HG02642 (cell line): ENCODE measurements around the gene AGAP5.
"Not testable (repeated sequence)": the region's sequence is repeated elsewhere in the genome, so short reads cannot be mapped to it uniquely, and the experiment has no call there.

Experiments used
- ATAC-seq: cut with Tn5 transposase; IDR thresholded peaks from one replicate; pipeline ENCODE4 v1.9.1; 2021; ENCODE audit warnings: mild to moderate bottlenecking; ENCODE audit not compliant: unreplicated experiment, poor library complexity

The AGAP5 gene

DNA sequence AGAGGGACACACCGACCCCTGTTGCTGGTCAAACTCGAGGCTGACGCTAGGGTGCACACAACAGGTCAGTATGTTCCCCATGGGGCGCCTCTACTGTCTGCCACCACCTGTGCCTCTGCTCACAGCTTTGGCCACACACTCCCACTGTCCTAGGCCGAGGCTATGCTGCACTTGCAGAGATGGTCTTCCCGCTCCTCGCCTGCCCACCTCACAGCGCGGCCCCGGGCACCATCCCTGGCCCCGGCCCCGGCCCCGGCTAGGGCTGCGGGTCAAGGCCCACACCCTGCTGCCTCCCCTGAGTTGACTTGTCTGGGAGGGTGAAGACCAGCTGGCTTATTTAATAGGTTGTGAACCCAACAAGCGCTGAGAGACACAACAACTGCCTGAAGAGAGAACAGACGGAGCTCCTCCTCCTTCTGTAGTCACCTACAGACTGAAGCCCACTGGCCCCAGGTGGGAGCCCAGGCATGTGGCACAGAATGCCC, at the start of gene AGAP5:
TSS of gene AGAP5 (minus strand) at position 435 of the 485 bp plus-strand sequence. CDS start at position 81, 354 bp downstream.
- not testable (repeated sequence) for ATAC-seq

DNA sequence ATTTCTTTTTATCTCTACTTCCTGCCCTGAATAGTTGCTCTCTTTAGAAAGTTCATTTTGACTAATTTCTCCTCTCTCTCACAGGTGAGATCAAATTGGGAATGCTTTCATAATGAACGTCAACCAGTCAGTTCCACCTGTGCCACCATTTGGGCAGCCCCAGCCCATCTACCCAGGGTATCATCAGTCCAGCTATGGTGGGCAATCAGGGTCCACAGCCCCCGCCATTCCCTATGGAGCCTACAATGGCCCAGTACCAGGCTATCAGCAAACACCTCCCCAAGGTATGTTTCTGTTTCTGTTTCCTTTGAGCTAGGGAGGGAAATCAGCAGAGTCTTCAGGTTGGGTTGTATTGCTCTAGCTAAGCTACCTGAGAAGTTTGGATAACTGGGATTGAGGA, 48.8 kb upstream of the AGAP5 start:
- no peak for ATAC-seq

GRCh38 chr10:73744664-73744975, 46.7 kb upstream of the AGAP5 start:
- ATAC-seq, result peak; percentile 35

DNA sequence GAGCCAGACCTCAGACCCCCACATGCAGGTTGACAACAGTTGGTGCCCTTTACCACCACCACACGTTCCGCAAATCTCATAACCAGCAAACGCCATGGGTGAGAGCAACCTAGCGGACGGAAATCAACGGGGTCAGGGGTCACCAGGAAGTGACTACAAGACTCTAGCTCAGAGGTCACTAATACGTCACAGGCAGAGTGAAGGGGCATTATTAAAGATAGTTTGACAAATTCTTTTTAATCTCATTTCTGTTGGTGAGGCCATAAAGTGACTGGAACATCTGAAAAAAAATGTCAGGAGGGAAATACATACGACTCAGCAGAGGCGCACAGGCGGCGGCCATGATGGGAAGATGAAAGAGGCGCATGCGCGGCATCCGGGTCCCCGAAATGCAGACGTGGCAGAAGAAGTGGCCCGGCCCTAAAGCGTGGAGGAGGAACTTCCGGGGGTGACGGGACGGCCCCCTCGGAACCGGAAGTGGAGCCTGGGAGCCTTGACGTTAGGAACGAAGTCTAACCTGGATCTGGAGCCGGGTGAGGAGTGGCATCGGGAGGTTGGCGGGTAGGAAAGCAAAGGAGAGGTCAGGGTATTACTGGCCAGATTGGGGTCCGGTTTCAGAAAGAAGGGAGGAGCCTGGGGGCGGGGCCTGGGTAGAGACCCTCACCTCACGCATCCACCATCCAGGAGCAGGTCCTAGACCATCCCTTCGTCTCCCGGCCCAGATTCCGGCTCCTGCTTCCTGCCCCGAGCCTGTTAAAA, 46.2 kb upstream of the AGAP5 start, which contains the start of gene SEC24C:
TSS of gene SEC24C (plus strand) at position 468 of the 759 bp plus-strand sequence. CDS start 2,461 bp downstream, outside the sequence.
- peak; percentile 92 for ATAC-seq

- ATAC-seq, result no peak
Measured at GRCh38 chr10:73743327-73743904, 45.5 kb upstream of the AGAP5 start.

DNA sequence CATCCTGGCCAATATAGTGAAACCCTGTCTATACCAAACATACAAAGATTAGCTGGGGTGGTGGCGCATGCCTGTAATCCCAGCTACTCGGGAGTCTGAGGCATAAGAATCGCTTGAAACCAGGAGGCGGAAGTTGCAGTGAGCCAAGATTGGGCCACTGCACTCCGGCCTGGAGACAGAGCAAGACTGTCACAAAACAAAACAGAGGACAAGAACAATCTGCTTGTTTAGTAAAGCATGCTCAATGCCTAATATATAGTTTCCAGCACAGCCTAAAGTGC, 44.5 kb upstream of the AGAP5 start:
- ATAC-seq, result no peak

GRCh38 chr10:73740501-73741254, 42.8 kb upstream of the AGAP5 start:
- ATAC-seq, result not testable (repeated sequence)

DNA sequence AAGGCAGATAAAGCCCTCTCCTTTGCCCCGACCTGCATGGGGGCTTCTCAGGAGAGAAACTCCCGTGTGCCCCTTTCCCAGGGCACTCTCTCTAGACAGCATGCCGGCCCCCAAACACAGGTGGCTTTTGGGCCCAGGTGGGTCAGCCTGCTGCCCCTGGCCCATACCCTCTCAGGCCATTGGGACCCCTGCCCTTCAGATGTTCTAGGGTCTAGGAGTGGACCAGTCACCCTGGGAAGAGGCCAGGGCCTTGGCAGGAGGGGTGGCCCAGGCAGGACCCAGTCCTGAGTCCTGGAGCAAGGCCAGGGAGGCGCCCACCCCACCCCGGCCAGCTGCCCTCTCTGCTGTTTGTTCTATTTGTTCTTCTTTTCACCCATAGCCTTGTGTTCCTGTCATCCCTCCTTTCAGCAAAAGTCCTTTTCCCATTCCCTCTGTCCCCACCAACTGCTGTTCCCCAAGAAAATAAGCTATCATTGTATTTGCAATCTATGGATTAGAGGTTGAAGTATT, 36.9 kb upstream of the AGAP5 start:
- no peak for ATAC-seq

DNA sequence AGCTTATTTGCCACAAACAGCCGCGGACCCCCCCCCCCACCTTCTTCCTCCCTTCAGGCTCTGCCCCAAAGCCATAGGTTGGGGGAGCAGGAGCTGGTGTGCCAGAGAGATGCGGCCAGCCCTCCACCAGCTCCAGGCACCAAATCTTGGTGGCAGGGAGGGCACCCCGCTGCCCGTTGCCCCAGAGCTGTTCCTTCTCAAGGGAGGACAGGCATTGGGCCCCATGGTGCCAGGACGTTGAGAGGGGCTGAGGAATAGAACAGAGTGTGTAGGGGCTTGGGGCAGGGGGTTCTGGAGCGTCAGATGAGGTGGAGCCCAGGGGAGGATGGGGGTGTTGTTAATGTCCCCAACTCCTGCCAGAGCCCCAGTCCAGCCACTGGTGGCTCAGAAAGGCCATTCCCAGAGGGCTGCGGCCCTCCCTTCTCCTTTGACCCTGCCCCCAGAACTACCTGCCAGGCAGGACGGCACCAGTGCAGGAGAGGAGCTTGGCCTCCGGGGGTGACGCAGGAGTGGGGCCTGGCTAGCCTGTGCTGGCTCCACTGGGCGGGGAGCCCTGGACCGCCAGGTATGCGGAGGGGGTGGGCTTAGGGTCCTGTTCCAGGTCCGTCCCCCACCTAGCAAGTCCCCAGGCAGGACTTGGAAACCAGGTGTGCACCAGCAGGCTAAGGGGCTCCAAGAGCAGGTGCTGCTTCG, 36.3 kb upstream of the AGAP5 start:
- ATAC-seq, result no peak

DNA sequence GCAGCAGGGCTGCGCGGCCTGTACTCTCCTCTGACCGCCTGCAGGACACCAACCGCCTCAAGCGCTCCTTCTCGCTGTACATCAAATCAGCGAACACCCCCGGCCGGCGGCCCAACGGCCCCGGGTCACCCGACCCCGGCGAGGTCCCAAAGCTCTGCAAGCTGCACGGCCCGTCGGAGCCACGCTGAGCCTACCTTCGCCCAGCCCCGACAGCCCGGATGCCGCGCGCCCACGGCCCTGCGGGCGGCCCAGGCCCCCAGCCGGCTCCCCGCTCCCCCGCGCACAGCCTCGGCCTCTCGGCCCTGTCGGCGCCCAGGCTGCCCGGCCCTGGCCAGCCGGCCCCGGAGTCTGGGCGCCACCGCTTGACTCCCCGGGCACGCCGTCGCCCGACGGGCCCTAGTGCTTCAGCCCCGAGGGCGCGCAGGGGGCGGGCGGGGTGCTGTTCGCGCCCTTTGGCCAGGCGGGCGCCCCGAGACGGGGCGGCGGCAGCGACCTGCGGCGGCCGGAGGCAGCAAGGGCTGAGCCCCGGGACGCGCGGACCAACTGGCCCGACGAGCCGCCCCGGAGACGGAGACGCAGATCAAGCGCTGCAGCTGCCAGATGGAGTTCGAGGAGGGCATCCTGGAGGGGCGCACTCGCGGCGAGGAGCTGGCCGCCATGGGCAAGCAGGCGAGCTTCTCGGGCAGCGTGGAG, 35.2 kb upstream of the AGAP5 start:
- ATAC-seq, result no peak

DNA sequence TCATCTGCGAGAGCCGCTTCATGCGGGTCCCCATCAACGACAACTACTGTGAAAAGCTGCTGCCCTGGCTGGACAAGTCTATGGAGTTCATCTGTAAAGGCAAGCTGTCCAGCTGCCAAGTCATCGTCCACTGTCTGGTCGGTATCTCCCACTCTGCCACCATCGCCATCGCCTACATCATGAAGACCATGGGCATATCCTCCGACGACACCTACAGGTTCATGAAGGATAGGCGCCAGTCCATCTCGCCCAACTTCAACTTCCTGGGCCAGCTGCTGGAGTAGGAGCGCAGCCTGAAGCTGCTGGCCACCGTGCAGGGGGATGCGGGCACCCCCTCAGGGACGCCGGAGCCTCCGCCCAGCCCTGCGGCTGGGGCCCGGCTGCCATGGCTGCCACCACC, 34.5 kb upstream of the AGAP5 start:
- no peak for ATAC-seq

DNA sequence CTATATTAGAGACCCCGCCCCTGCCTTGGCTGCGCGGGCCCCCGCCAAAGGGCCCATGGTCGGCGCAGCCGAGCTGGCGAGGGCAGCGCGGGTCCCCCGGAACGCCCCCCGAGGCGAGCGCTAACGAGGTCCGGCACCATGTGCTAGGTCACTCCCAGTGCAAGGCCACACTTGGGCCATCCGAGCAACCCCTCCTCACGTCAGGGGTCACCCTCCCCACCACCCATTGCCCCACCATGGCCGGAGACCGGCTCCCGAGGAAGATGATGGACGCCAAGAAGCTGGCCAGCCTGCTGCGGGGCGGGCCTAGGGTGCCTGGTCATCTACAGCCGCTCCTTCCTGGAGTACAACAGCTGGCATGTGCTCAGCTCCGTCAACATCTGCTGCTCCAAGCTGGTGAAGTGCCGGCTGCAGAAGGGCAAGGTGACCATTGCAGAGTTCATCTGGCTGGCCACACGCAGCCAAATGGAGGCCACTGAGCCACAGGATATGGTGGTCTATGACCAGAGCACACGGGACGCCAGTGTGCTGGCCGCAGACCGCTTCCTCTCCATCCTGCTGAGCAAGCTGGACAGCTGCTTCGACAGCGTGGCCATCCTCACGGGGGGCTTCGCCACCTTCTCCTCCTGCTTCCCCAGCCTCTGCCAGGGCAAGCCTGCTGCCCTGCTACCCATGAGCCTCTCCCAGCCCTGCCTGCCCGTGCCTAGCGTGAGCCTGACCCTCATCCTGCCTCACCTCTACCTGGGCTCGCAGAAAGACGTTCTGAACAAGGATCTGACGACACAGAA, 33.9 kb upstream of the AGAP5 start:
- no peak for ATAC-seq

DNA sequence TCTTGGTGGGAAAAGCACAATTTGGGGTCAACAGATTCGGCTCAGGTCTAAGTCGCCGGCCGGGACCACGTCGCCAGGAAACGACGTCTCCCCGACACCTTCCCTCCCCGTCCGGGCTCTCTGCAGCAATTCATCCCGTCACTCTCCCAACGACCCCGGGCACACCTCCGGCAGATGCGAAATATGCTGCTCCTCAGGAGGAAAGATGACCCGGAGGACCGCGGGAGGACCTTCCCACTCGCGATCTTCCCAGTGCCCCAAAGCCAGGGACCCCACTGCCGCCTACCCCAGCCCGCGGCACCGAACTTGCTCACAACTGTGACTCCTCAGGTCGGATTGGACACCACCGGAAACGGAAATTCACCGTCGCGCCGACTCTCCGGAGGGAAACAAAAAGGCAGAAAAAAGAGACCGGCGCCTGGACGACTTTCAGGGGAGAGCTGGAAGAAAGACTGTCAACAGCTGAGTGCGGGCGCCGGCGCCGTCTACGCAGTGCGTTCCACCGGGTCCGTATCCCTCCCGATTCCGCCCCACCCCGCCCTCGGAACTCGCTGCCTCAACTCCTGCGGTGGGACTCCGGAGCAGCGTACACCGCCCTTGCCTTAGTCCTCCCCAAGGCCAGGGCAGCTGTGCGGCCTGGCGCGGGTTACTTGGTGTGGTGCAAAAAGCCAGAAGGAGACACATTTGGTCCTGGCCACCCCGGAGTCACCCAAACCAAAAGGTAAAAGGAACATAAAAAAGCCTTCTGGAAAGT, 32.4 kb upstream of the AGAP5 start:
- peak; percentile 91 for ATAC-seq

DNA sequence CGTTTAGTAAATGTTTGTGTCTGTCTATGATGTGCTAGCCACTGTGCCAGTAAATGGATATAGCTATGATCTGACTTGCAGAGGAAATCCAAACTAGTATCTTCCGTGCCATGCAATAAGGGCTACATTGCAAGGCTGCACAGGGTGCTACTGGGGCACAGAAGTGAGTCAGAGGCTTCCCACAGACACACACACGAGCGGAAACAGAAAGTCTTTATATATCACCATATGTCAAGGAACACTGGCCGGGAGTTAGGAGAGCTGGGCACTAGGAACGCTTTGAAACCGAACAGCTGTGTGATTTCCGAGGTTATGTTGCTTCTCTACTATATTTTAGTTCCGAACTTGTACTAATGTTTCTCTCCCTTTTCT, 31.9 kb upstream of the AGAP5 start:
- not testable (repeated sequence) for ATAC-seq

GRCh38 chr10:73723516-73723915, 25.6 kb upstream of the AGAP5 start:
- ATAC-seq, result no peak

DNA sequence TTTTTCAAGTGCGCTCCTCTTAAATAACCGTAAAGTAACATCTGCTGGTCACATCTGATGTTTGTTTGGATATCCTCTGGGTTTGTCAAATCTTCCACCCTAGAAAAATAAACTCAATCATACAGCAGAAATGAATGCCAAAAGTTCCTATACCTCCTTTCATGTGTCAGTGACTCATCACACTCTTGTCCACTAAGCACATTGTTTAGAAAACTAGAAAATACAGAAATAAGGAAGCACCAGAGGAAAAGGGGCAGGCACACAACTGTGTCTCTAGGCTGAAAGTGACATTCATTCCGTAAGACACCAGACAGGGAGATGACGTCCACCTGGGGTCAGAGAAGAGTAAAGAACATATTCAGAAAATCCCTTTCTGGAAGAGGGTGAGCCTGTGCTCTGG, 22.7 kb upstream of the AGAP5 start:
- ATAC-seq, result not testable (repeated sequence)

GRCh38 chr10:73717556-73717955, 19.6 kb upstream of the AGAP5 start:
- ATAC-seq, result peak; percentile 41

GRCh38 chr10:73716251-73716650, 18.3 kb upstream of the AGAP5 start:
- ATAC-seq, result no peak
